Right kidney (tissue), 1 donor: Measurements from ENCODE around the gene SEMG2.

Experiments
- DNase-seq: peaks from one replicate; pipeline ENCODE4 v3.0.0-alpha.2; 2016

Gene SEMG2

DNA sequence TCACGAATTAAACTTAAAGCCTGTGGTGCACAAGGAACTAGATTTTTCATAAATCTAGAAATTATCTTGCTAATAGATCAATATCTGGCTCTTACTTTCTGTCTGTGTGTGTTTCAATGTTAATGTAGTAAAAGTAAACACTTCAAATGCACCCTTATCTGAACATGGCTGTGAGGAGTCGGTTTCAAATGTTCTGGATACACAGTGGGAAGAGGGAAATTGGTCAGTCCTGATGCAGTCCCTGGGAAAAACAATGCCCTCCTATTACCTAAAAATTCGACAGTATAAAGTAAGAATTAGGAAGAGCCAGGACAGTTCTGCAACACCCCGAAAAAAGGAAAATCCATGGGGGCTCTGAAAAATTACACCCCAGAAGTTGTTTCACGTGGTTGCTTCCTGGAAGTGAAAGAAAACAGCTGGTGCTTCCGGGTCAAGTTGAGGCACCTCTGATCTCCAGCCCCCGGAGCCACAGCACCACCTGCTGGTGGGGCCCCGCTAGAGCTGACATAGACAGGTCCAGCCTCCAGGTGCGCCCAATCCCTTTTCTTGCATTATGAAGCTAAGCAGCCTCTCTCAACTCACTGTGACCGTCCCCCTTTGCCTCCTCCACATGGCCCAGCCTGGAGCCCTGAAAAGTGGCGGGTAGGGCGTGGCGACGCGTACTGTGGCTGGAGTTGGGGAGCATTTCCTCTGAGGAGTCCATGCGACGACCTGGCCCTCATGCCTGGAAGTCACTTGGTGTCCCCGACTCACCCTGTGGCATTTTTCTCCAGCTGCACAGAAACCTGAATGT lies 8.3 kb downstream of the SEMG2 start:
- no peak for DNase-seq

- no peak for DNase-seq
These were observed 9.5 kb downstream of the SEMG2 start for GRCh38 chr20:45230631-45231030.

DNA sequence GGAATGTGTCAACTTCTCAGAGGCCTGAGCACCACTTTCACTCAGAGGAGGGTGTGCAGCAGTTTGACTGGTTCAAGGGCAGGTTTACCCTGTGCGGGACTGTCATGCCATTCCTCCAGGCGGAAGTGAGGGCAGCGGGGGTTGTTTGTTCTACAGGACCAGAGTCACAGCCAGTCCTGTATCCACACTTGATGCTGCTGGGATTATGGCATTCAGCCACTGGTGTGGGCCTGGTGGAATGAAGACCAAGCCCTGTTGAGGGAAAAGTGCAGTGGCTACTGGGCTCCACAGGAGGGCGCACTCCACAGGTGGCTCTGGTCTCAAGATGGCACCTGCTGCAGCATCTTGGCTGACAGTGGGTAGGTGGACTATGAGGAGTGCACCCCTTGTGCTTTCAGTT lies 14.8 kb downstream of the SEMG2 start:
- DNase-seq = no peak

- DNase-seq = no peak
These were observed 17.0 kb downstream of the SEMG2 start for GRCh38 chr20:45238139-45238538.

GRCh38 chr20:45246109-45246508 lies 24.9 kb downstream of the SEMG2 start:
- DNase-seq = no peak

DNA sequence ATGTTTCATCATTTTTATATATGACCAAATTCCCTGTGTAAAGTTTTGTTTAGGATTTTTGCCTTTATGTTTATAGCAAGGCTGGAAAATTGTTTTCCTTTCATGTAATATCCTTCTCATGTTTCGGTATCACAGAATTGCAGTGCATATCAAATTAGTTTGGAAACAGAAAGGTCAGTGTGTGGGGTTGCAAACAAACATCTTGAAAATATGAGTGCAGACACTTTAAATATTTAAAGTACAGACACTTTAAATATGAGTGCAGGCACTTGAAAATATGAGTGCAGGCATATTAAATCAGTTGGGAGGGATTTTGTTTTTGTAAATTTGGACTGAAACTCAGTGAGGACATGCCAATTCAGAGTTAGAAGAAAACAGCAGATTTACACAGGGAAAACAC lies 26.7 kb downstream of the SEMG2 start:
- DNase-seq = no peak

DNA sequence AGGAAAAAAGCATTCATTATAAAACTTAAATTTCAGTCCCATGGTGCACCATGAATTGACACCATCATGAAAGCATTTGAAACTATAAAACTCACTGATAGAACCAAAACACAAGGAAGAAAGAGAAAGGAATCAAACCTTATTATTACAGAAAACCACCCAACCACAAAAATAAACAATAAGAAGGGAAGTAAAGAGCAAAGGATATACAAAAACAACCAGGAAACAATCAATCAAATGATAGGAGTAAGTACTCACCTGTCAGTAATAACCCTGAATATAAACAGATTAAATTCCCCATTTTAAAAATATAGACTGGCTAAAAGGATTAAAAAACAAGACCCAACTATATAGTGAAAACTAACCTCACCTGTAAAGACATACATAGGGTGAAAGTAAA lies 27.4 kb downstream of the SEMG2 start:
- DNase-seq = no peak

DNA sequence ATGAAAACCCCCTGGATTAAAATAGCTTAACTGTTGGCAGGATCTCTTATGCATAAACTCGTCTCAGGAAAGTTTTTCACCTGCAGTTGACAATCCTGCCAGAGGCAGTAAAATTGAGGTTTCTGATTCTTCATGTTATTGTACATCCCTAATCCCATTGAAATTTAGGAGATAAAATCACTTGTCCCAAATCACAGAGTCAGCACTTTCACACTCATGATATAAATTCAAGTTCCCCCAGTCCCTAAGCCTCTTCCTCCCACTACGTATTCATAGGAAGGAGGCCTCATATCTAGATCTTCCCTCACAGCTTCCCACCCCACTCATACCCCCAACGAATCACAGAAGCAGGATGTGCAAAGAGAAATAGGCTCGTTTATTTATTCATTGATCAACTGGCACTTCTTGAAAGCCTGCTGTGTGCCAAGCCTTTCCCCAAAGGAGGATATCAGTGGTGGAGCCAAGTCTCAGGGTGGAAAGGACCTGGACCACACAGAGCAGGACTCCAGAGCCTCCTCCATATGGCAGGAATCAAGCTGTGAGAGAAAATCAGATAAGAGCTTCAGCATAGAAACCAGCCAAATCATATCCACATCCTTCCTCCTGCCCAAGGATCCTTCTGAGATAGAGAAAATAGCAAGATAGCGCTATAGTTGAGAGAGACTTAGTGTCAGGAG lies 30.8 kb downstream of the SEMG2 start:
- DNase-seq = no peak

DNA sequence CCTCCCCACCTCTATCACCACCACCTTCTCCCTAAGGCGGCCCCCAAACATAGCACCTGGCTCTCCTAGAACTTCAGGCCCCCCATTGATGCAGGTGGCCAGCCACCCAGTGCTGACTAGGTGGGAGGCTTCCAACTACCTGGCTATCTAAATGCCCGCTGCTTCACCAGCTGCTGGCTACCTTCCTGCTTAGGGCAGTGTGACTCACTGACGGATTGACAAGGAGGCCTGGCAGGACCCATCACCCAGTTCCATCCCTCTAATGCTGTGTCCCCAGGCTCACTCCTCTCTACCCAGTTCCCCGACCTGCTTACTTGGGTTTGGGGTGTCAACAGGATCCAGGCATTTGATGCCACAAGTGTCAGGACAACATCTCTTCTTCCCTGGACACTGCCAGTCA lies 32.1 kb downstream of the SEMG2 start:
- no peak for DNase-seq

GRCh38 chr20:45254383-45255262 lies 33.5 kb downstream of the SEMG2 start, which contains the start of gene SLPI:
SLPI (minus strand) TSS chr20:45254564; CDS start chr20:45254543, 21 bp downstream.
- DNase-seq = no peak

DNA sequence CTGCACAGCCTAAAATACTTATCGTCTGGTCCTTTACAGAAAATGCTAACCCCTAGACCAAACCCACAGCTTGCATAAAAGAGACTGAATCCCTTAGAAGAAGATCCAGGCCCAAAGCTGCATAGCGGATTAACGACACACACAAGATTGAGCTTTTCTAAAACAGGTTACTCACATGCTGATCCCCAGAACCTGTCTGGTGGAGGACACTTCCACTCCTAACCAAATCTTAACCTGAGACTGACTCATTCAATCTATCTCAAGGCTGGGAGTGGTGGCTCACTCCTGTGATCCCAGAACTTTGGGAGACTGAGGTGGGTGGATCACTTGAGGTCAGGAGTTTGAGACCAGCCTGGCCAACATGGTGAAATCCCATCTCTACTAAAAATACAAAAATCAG lies 36.0 kb downstream of the SEMG2 start:
- no peak for DNase-seq

DNA sequence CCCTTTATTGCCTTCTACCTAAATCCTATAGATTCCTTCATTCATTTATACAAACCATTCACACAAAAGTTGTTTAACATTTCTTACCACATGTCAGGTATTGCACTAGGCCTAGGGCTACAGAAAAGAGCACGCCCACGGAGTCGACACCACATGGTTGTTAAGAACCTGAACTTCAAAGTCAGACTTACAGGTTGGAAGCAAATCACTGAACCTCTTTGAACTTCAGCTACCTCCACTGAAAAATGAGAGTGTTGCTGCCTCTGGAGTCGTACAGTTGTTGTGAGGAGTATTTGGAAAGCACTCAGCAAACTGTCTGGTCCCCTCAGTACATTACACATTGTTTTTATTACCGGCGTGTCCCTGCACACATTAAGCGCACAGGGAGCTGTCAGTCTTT lies 36.5 kb downstream of the SEMG2 start:
- DNase-seq = no peak

DNA sequence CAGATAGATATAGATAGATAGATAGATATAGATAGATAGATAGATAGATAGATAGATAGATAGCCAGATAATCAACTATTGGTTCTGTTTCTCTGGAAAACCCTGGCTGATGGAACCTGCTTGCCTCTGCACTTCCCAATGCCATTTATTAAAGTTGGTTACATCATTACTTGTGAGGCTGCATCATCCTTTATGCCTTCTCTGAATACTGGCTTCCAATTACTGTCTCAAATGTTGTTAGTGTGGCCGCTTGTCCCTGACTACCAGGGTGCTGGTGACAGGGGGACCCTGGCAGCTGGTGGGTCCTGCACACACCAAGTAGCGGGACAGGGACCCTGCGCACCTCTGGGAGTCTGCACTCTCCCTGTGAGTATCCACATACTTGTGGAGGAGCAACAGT lies 37.1 kb downstream of the SEMG2 start:
- DNase-seq = no peak

- no peak for DNase-seq
These were observed 37.5 kb downstream of the SEMG2 start for GRCh38 chr20:45258664-45259063.

GRCh38 chr20:45263556-45264266 lies 42.5 kb downstream of the SEMG2 start:
- no peak for DNase-seq

DNA sequence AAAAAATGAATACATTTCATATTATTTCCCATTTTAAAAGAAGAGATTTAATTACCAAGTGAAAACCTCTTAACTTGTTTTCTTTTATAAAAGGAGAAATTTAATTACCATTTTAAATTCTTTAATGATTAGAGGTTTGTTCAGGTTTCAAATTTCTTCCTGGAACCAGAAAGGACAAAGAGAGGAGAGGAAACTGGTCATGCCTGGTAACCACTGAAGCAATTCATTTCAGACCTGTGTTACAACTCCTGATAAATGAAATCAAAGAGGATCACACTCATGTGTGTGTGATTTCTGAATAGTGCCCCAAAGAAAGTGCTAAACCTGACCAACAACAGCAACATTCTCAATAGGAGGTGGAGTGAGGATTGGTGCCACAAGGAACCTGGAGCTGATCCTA lies 45.8 kb downstream of the SEMG2 start:
- no peak for DNase-seq

GRCh38 chr20:45268531-45268930 lies 47.4 kb downstream of the SEMG2 start:
- DNase-seq = no peak

- no peak for DNase-seq
These were observed 47.9 kb downstream of the SEMG2 start for GRCh38 chr20:45269056-45269455.

GRCh38 chr20:45269754-45270270 lies 48.6 kb downstream of the SEMG2 start:
- DNase-seq = no peak
